Measurements from ENCODE around the gene HMGXB4. TPM values are rescaled to one million over a fixed set of nuclear protein-coding genes. Genes with fewer than 3 reads are reported as not detected.
A peak's percentile ranks its signal among the peaks of the same experiment; 100 is the strongest.

The HMGXB4 gene
- total and polyA plus RNA-seq, 2 of the 13 experiments (the other 11 are each of a cell fraction or from before 2014, with no cell fraction given), result 13.9 to 16.3 TPM

DNA sequence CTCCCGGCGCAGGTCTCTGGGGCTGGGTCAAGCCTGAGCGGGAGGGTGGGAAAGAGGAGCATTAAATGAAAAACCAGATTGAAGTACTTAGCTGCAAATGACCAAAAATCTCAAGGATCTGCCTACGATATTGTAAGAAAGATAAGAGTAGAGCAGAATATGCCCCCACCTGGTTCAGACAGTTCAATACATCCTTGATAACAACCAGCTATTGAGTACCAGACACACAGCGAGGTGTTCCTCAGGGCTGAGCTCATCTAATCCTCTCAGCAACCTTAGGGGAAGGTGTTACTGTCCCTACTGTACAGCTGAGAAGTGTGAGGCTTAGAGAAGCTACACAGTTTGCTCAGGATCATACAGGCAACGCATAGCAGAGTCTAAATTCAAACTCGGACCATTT lies 27.4 kb upstream of the HMGXB4 start:
- no peaks in the 10 kb centered on the region for H3K9me3 ChIP-seq (ENCODE audit: low read length)
- peak overlapping the region; percentile 72 for H3K4me2 ChIP-seq (ENCODE audit: low read depth, low read length)
- intact Hi-C loops (cut with micrococcal nuclease; ENCODE audit: unreplicated experiment), result no loop called here
- no peak overlapping the region for H3K27ac ChIP-seq (ENCODE audit: extremely low read length, insufficient read depth, low read length)
- TF ChIP-seq GZF1 (CRISPR knock-in tag; IDR thresholded peaks at IDR 0.05) (no peak), TP53 (CRISPR knock-in tag; conservative IDR thresholded peaks at IDR 0.05) (no peak), ZNF557 (CRISPR knock-in tag; IDR thresholded peaks at IDR 0.05) (no peak), ZNF225 (CRISPR knock-in tag; IDR thresholded peaks at IDR 0.05) (no peak)
- no peak overlapping the region for H2AFZ ChIP-seq (ENCODE audit: low read length)
- FAIRE-seq, result no peak
- ATAC-seq, result no peak
- POLR2A ChIA-PET, result no interaction called here
- in situ Hi-C loops (cut with HindIII; ENCODE audit: extremely low pct_ligation_motif_present, low pct_unique_long_range_greater_than_20kb), result no loop called here
- CTCF ChIA-PET (ENCODE audit: low intra/inter-chr PET ratio, low total read pairs), result no interaction called here
- no peaks in the 10 kb centered on the region for H3K27me3 ChIP-seq (ENCODE audit: control insufficient read depth in 1 of 2, insufficient read depth in 2 of 2, low read length in 2 of 2)
- WGBS (ENCODE audit: low lambda C conversion rate), result 47% methylated on average over 7 of the region's 7 CpGs
- BruUV-seq (replicated peaks), result no TSS peak
- H3K9ac ChIP-seq (ENCODE audit: insufficient read depth, low read depth, low read length), result peak overlapping the region; percentile 67
- no peaks in the 10 kb centered on the region for H3K79me2 ChIP-seq (ENCODE audit: insufficient read depth, low read length)
- DNase-seq (ENCODE audit: low spot score), result no peak
- H3K4me1 ChIP-seq (ENCODE audit: insufficient read depth, low read length), result peaks cover 31% of the 10 kb centered on the region
- peak overlapping the region; percentile 48 to 57 (median 57); a peak in 4 of 6 replicates for H3K4me3 ChIP-seq (replicated peaks in 1 of 3; ENCODE audit: insufficient read depth in 1 of 3, low read depth in 2 of 3, low read length in 3 of 3)
- H4K20me1 ChIP-seq (ENCODE audit: insufficient read depth, low read length), result no peaks in the 10 kb centered on the region
- no peaks in the 10 kb centered on the region for H3K36me3 ChIP-seq (replicated peaks in 1 of 2; ENCODE audit: control insufficient read depth in 1 of 2, insufficient read depth in 2 of 2, low read length in 2 of 2)

DNA sequence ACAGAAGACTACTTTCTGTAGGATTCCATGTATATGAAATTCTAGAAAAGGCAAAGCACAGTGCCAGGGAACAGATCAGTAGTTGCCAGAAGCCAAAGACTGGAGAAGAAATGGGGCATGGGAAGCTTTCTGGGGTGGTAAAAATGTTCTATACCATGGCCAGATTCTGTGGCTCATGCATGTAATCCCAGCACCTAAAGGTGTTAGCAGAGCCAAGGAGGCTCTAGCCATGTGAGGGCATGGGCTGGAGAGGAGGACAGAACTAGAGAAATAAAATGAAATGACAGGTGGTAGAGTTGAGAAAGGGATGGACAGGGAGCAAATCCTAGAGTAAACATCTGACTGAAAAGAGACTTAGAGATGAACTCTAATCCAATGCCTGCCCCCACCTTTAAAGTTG lies 26.9 kb upstream of the HMGXB4 start:
- FAIRE-seq (no peak), ATAC-seq (peak; percentile 35; the same call in 2 of the 3 replicates), DNase-seq (ENCODE audit: low spot score) (no peak)
- H3K9me3 ChIP-seq (ENCODE audit: low read length), result no peaks in the 10 kb centered on the region
- no peaks in the 10 kb centered on the region for H3K36me3 ChIP-seq (replicated peaks in 1 of 2; ENCODE audit: control insufficient read depth in 1 of 2, insufficient read depth in 2 of 2, low read length in 2 of 2)
- no peaks in the 10 kb centered on the region for H3K79me2 ChIP-seq (ENCODE audit: insufficient read depth, low read length)
- H3K27ac ChIP-seq (ENCODE audit: extremely low read length, insufficient read depth, low read length), result no peak overlapping the region
- peak overlapping the region; percentile 72 for H3K4me2 ChIP-seq (ENCODE audit: low read depth, low read length)
- in situ Hi-C loops (cut with HindIII; ENCODE audit: extremely low pct_ligation_motif_present, low pct_unique_long_range_greater_than_20kb) (no loop called here), intact Hi-C loops (cut with micrococcal nuclease; ENCODE audit: unreplicated experiment) (no loop called here)
- ChIA-PET POLR2A (no interaction called here), CTCF (ENCODE audit: low intra/inter-chr PET ratio, low total read pairs) (interaction anchor here (1.1 kb wide), 1 partner anchor 816 kb away, joined by 3 read pairs; no protein-coding TSS in a partner anchor)
- no peaks in the 10 kb centered on the region for H4K20me1 ChIP-seq (ENCODE audit: insufficient read depth, low read length)
- TF ChIP-seq FOXA1 (IDR thresholded peaks at IDR 0.05), result no peak
- no peak for TF ChIP-seq FOXA1 (CRISPR knock-in tag; IDR thresholded peaks at IDR 0.05)
- TF ChIP-seq, protein P1, sequence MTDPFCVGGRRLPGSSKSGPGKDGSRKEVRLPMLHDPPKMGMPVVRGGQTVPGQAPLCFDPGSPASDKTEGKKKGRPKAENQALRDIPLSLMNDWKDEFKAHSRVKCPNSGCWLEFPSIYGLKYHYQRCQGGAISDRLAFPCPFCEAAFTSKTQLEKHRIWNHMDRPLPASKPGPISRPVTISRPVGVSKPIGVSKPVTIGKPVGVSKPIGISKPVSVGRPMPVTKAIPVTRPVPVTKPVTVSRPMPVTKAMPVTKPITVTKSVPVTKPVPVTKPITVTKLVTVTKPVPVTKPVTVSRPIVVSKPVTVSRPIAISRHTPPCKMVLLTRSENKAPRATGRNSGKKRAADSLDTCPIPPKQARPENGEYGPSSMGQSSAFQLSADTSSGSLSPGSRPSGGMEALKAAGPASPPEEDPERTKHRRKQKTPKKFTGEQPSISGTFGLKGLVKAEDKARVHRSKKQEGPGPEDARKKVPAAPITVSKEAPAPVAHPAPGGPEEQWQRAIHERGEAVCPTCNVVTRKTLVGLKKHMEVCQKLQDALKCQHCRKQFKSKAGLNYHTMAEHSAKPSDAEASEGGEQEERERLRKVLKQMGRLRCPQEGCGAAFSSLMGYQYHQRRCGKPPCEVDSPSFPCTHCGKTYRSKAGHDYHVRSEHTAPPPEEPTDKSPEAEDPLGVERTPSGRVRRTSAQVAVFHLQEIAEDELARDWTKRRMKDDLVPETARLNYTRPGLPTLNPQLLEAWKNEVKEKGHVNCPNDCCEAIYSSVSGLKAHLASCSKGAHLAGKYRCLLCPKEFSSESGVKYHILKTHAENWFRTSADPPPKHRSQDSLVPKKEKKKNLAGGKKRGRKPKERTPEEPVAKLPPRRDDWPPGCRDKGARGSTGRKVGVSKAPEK (CRISPR knock-in tag; IDR thresholded peaks at IDR 0.05; ENCODE audit: borderline replicate concordance), result 0 out of 2 replicates have a peak, but pooled peaks have one; percentile 27
- H3K27me3 ChIP-seq (ENCODE audit: control insufficient read depth in 1 of 2, insufficient read depth in 2 of 2, low read length in 2 of 2), result no peaks in the 10 kb centered on the region
- peak overlapping the region; percentile 48 to 57 (median 57) for H3K4me3 ChIP-seq (replicated peaks in 1 of 3; ENCODE audit: insufficient read depth in 1 of 3, low read depth in 2 of 3, low read length in 3 of 3)
- peak overlapping the region; percentile 71 for H2AFZ ChIP-seq (ENCODE audit: low read length)
- TSS peak; percentile 82 for BruUV-seq (replicated peaks)
- peak overlapping the region; percentile 67 for H3K9ac ChIP-seq (ENCODE audit: insufficient read depth, low read depth, low read length)
- H3K4me1 ChIP-seq (ENCODE audit: insufficient read depth, low read length), result peaks cover 31% of the 10 kb centered on the region

All from HepG2 (cell line).